H9 (cell line): ENCODE results near the gene DKKL1. TPM values are rescaled to one million over a fixed set of nuclear protein-coding genes. Genes with fewer than 3 reads are reported as not detected.

Experiments
- DNase-seq: peaks from one replicate; pipeline ENCODE4 v3.0.0-alpha.2; 2017
- H2AFZ ChIP-seq: one replicate; pipeline ENCODE4 v1.6.1; 2013; ENCODE audit warnings: mild to moderate bottlenecking, low read length, control low read depth, moderate library complexity
- H2AK5ac ChIP-seq: 2 replicates; pipeline ENCODE4 v1.6.1; 2013; ENCODE audit warnings: low read length, control low read depth, mixed read lengths; ENCODE audit not compliant: insufficient read length
- H2BK120ac ChIP-seq: one replicate; pipeline ENCODE4 v1.6.1; 2013; ENCODE audit warnings: low read depth, mild to moderate bottlenecking, low read length, control low read depth, inconsistent platforms; ENCODE audit not compliant: poor library complexity, severe bottlenecking
- H2BK12ac ChIP-seq: 2 replicates; pipeline ENCODE4 v1.6.1; 2013; ENCODE audit warnings: low read length, control low read depth, mixed read lengths, low read depth; ENCODE audit not compliant: insufficient read length
- H2BK15ac ChIP-seq: 2 replicates; pipeline ENCODE4 v1.6.1; 2013; ENCODE audit warnings: low read depth, low read length, control low read depth
- H2BK20ac ChIP-seq: one replicate; pipeline ENCODE4 v1.6.1; 2013; ENCODE audit warnings: low read depth, mild to moderate bottlenecking, low read length, control low read depth, inconsistent platforms; ENCODE audit not compliant: poor library complexity, severe bottlenecking
- H2BK5ac ChIP-seq: 2 replicates; pipeline ENCODE4 v1.6.1; 2013; ENCODE audit warnings: low read length, control low read depth, mixed read lengths; ENCODE audit not compliant: insufficient read length
- H3K14ac ChIP-seq: 2 replicates; pipeline ENCODE4 v1.6.1; 2013; ENCODE audit warnings: low read length, control low read depth; ENCODE audit not compliant: insufficient read depth
- H3K18ac ChIP-seq: 2 replicates; pipeline ENCODE4 v1.6.1; 2013; ENCODE audit warnings: low read depth, mild to moderate bottlenecking, mixed read lengths, low read length, control low read depth; ENCODE audit not compliant: insufficient read length
- H3K23ac ChIP-seq: 2 replicates; pipeline ENCODE4 v1.6.1; 2013; ENCODE audit warnings: low read length, control low read depth, mixed read lengths, low read depth; ENCODE audit not compliant: insufficient read length
- H3K23me2 ChIP-seq: 2 replicates; pipeline ENCODE4 v1.6.1; 2013; ENCODE audit warnings: low read depth, mild to moderate bottlenecking, mixed read lengths, low read length, control low read depth; ENCODE audit not compliant: insufficient read length, poor library complexity, severe bottlenecking
- H3K27ac ChIP-seq: 2 replicates; pipeline ENCODE4 v1.5.1; 2013; ENCODE audit warnings: low read length, control low read depth, mixed read lengths, low read depth; ENCODE audit not compliant: insufficient read length
- H3K27me3 ChIP-seq: 2 replicates; pipeline ENCODE4 v1.6.1; 2013; ENCODE audit warnings: low read length, control low read depth, inconsistent platforms; ENCODE audit not compliant: insufficient read depth
- H3K4ac ChIP-seq: 2 replicates; pipeline ENCODE4 v1.6.1; 2013; ENCODE audit warnings: low read depth, mild to moderate bottlenecking, control low read depth, inconsistent platforms, low read length, moderate library complexity
- H3K4me1 ChIP-seq: 2 replicates; pipeline ENCODE4 v1.6.1; 2013; ENCODE audit warnings: low read length, control low read depth, inconsistent platforms; ENCODE audit not compliant: insufficient read depth
- H3K4me2 ChIP-seq: 2 replicates; pipeline ENCODE4 v1.6.1; 2013; ENCODE audit warnings: low read length, control low read depth, mixed read lengths; ENCODE audit not compliant: insufficient read length, insufficient read depth
- H3K56ac ChIP-seq: 2 replicates; pipeline ENCODE4 v1.6.1; 2013; ENCODE audit warnings: low read depth, mild to moderate bottlenecking, mixed read lengths, low read length, control low read depth; ENCODE audit not compliant: insufficient read length
- H3K79me1 ChIP-seq: 2 replicates; pipeline ENCODE4 v1.6.1; 2013; ENCODE audit warnings: low read depth, mild to moderate bottlenecking, moderate library complexity, low read length, control low read depth, inconsistent platforms; ENCODE audit not compliant: insufficient read depth, poor library complexity, severe bottlenecking
- H3K79me2 ChIP-seq: 2 replicates; pipeline ENCODE4 v1.6.1; 2013; ENCODE audit warnings: low read length, control low read depth, inconsistent platforms; ENCODE audit not compliant: insufficient read depth
- H3K9ac ChIP-seq: 2 replicates; pipeline ENCODE4 v1.6.1; 2013; ENCODE audit warnings: low read length, control low read depth, mixed read lengths; ENCODE audit not compliant: insufficient read length; ENCODE audit errors: extremely low read depth
- H3K9me3 ChIP-seq: one replicate; pipeline ENCODE4 v1.6.1; 2013; ENCODE audit warnings: low read depth, low read length, inconsistent platforms; ENCODE audit not compliant: control insufficient read depth
- H3T11ph ChIP-seq: one replicate; pipeline ENCODE4 v1.6.1; 2013; ENCODE audit warnings: mild to moderate bottlenecking, low read length, control low read depth, inconsistent platforms
- H4K20me1 ChIP-seq: one replicate; pipeline ENCODE4 v1.6.1; 2013; ENCODE audit not compliant: control insufficient read depth, insufficient read length, insufficient read depth
- H4K5ac ChIP-seq: 2 replicates; pipeline ENCODE4 v1.6.1; 2013; ENCODE audit warnings: low read depth, mild to moderate bottlenecking, mixed read lengths, low read length, control low read depth; ENCODE audit not compliant: insufficient read length
- H4K8ac ChIP-seq: replicated peaks from 2 replicates; pipeline ENCODE4 v1.6.1; 2013; ENCODE audit warnings: low read length, control low read depth, mixed read lengths, low read depth; ENCODE audit not compliant: insufficient read length
- H4K91ac ChIP-seq: 2 replicates; pipeline ENCODE4 v1.6.1; 2013; ENCODE audit warnings: low read depth, mild to moderate bottlenecking, moderate library complexity, mixed read lengths, low read length, control low read depth; ENCODE audit not compliant: insufficient read length
- H3K27ac Mint-ChIP-seq, 3 experiments: 2 replicates in 2 of 3; 3 replicates in 1 of 3; pipeline ENCODE4 v1.8.0; 2020 to 2021; ENCODE audit warnings: mixed read lengths in 3 of 3, mild to moderate bottlenecking in 1 of 3, moderate library complexity in 1 of 3
- H3K27me3 Mint-ChIP-seq: 2 replicates; pipeline ENCODE4 v1.8.0; 2021; ENCODE audit warnings: low read depth, mild to moderate bottlenecking, moderate library complexity, mixed read lengths
- H3K36me3 Mint-ChIP-seq, 3 experiments: 2 replicates in 2 of 3; 3 replicates in 1 of 3; pipeline ENCODE4 v1.8.0; 2020 to 2021; ENCODE audit warnings: low read depth in 3 of 3, mixed read lengths in 3 of 3; ENCODE audit not compliant: insufficient read depth in 1 of 3
- H3K4me1 Mint-ChIP-seq, 2 experiments: 2 replicates each; pipeline ENCODE4 v1.8.0; 2020; ENCODE audit warnings: mixed read lengths in 2 of 2
- H3K4me3 Mint-ChIP-seq, 2 experiments: 2 replicates in 1 of 2; 3 replicates in 1 of 2; pipeline ENCODE4 v1.8.0; 2020 to 2021; ENCODE audit warnings: mild to moderate bottlenecking in 2 of 2, mixed read lengths in 2 of 2, moderate library complexity in 1 of 2
- H3K9me3 Mint-ChIP-seq, 2 experiments: 2 replicates in 1 of 2; 3 replicates in 1 of 2; pipeline ENCODE4 v1.8.0; 2020; ENCODE audit warnings: mild to moderate bottlenecking in 2 of 2, mixed read lengths in 2 of 2, moderate library complexity in 1 of 2
- WGBS: extraction: QIAGEN DNeasy Blood & Tissue Kit; methylation state at CpG from one replicate; pipeline ENCODE4 v1.1.7; 2013; ENCODE audit warnings: missing lambda C conversion rate, low lambda C conversion rate, mixed read lengths; ENCODE audit not compliant: insufficient read length; ENCODE audit errors: extremely low coverage; 5-methylcytosine and 5-hydroxymethylcytosine counted together
- total RNA-seq: library from RNA; stranded (reverse); gene quantifications from 2 replicates; pipeline ENCODE4 v1.2.1, GENCODE V29; 2021
- TF ChIP-seq, protein P1 (sequence below): fragments of 200-600 bp; sonication (generic); conservative IDR thresholded peaks from 3 replicates; pipeline ENCODE4 v1.8.0; 2021; ENCODE audit warnings: antibody characterized with exemption, mild to moderate bottlenecking

The DKKL1 gene
- total RNA-seq, 1 experiment from 2014 or later, result 3.5 TPM

DNA sequence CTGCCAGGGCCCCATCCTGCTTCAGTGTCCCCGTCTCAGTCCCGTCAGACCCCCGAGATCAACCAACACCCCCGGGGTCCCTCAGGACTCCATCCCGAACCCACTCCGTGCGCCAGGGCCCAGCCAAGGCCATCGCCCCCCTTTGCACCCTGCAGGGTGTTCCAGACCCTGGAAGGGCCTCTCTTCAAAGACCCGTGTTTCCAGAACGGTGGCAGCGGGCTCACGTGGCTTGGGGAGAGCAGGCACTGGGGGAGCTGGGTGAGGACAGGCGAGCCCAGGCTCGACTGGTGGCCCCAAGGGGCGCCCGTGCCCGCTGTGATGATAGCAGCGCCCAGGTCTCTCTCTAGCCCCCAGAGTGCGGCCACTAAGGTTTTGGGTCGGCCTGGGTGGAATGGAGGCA, 25.7 kb downstream of the DKKL1 start:
- no peak overlapping the region for H4K91ac ChIP-seq
- no peak overlapping the region for H2BK5ac ChIP-seq
- no peak overlapping the region for H2BK15ac ChIP-seq
- H3K79me1 ChIP-seq, result no peaks in the 10 kb centered on the region
- H2AK5ac ChIP-seq, result no peak overlapping the region
- H4K20me1 ChIP-seq, result no peaks in the 10 kb centered on the region
- H3K18ac ChIP-seq, result no peak overlapping the region
- H3T11ph ChIP-seq, result no peak overlapping the region
- no peak for DNase-seq
- 0 out of 7 replicates have a peak, but pooled peaks cover 0 to 1% (median 0%) of the 10 kb centered on the region in 3 experiments for H3K36me3 Mint-ChIP-seq
- no peaks in the 10 kb centered on the region for H3K79me2 ChIP-seq
- H3K27me3 Mint-ChIP-seq, result peaks cover 11% of the 10 kb centered on the region
- peaks cover 10 to 21% of the 10 kb centered on the region in 2 experiments for H3K4me1 Mint-ChIP-seq
- no peak overlapping the region for H2BK12ac ChIP-seq
- no peak overlapping the region for H3K27ac ChIP-seq
- H3K23ac ChIP-seq, result no peak overlapping the region
- WGBS, result no CpG with 5 or more reads among the region's 20 CpGs
- no peak overlapping the region for H2AFZ ChIP-seq
- H3K4me1 ChIP-seq, result no peaks in the 10 kb centered on the region
- H3K23me2 ChIP-seq, result no peaks in the 10 kb centered on the region
- no peak overlapping the region for H3K4me2 ChIP-seq
- no peak overlapping the region for H3K4ac ChIP-seq
- no peak overlapping the region for H2BK120ac ChIP-seq
- H3K27ac Mint-ChIP-seq, result no peak overlapping the region
- no peak overlapping the region for H3K9ac ChIP-seq
- H3K9me3 ChIP-seq, result no peaks in the 10 kb centered on the region
- H3K14ac ChIP-seq, result no peak overlapping the region; the same call in 1 of the 2 replicates
- no peak overlapping the region for H3K56ac ChIP-seq
- no peak overlapping the region for H3K4me3 Mint-ChIP-seq
- no peak overlapping the region for H2BK20ac ChIP-seq
- H4K5ac ChIP-seq, result no peak overlapping the region
- no peaks in the 10 kb centered on the region for H3K9me3 Mint-ChIP-seq
- TF ChIP-seq, protein P1, sequence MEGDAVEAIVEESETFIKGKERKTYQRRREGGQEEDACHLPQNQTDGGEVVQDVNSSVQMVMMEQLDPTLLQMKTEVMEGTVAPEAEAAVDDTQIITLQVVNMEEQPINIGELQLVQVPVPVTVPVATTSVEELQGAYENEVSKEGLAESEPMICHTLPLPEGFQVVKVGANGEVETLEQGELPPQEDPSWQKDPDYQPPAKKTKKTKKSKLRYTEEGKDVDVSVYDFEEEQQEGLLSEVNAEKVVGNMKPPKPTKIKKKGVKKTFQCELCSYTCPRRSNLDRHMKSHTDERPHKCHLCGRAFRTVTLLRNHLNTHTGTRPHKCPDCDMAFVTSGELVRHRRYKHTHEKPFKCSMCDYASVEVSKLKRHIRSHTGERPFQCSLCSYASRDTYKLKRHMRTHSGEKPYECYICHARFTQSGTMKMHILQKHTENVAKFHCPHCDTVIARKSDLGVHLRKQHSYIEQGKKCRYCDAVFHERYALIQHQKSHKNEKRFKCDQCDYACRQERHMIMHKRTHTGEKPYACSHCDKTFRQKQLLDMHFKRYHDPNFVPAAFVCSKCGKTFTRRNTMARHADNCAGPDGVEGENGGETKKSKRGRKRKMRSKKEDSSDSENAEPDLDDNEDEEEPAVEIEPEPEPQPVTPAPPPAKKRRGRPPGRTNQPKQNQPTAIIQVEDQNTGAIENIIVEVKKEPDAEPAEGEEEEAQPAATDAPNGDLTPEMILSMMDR, result no peak
- H3K27me3 ChIP-seq, result no peaks in the 10 kb centered on the region
- H4K8ac ChIP-seq, result no peak overlapping the region
